Transverse colon (tissue), 4 donors: Measurements from ENCODE around the gene JADE2. TPM values are rescaled to one million over a fixed set of nuclear protein-coding genes. Genes with fewer than 3 reads are reported as not detected.

Source experiments
- DNase-seq: peaks from one replicate; pipeline ENCODE4 v3.0.0-alpha.2; 2019
- H3K27ac ChIP-seq, 4 donors: fragments of 200-600 bp; sonication (generic); 2 replicates each; pipeline ENCODE4 v1.5.1; 2016 to 2018; ENCODE audit warnings: inconsistent platforms in 4 of 4
- H3K27me3 ChIP-seq: fragments of 200-600 bp; sonication (generic); 2 replicates; pipeline ENCODE4 v1.5.1; 2017; ENCODE audit warnings: inconsistent platforms
- H3K36me3 ChIP-seq, 4 donors: fragments of 200-600 bp; sonication (generic); 2 replicates each; pipeline ENCODE4 v1.5.1; 2017 to 2019; ENCODE audit warnings: inconsistent platforms in 4 of 4
- H3K4me1 ChIP-seq, 4 donors: fragments of 200-600 bp; sonication (generic); 2 replicates each; pipeline ENCODE4 v1.5.1; 2017 to 2020; ENCODE audit warnings: inconsistent platforms in 4 of 4
- H3K4me3 ChIP-seq, 4 donors: fragments of 200-600 bp; sonication (generic); 1 replicate in 1 of 4; 2 replicates in 3 of 4; pipeline versions ENCODE4 v1.5.1 to v1.6.1; 2017 to 2019; ENCODE audit warnings: inconsistent platforms in 4 of 4
- H3K9me3 ChIP-seq, 2 donors: fragments of 200-600 bp; sonication (generic); 2 replicates each; pipeline ENCODE4 v1.5.1; 2017 to 2019; ENCODE audit warnings: inconsistent platforms in 2 of 2
- EP300 ChIP-seq: sonication (generic); formaldehyde crosslinking; IDR thresholded peaks from one replicate; pipeline ENCODE4 v1.6.1; 2017; ENCODE audit warnings: antibody characterized with exemption, low read depth
- POLR2A ChIP-seq: fragments of 450-650 bp; IDR thresholded peaks from one replicate; pipeline ENCODE4 v1.6.1; 2016; ENCODE audit warnings: antibody characterized with exemption, mild to moderate bottlenecking, moderate library complexity
- POLR2AphosphoS5 ChIP-seq, 3 donors: sonication (generic); formaldehyde crosslinking; IDR thresholded peaks; one replicate each; pipeline ENCODE4 v1.6.1; 2016; ENCODE audit warnings: antibody characterized with exemption in 3 of 3
- WGBS, 2 donors: methylation state at CpG; one replicate each; pipeline ENCODE4 v1.1.5; 2018; ENCODE audit warnings: low coverage in 1 of 2; 5-methylcytosine and 5-hydroxymethylcytosine counted together
- in situ Hi-C, 4 donors: fragments of 200-750 bp; cut with MboI; loops; one replicate each; pipeline versions ENCODE4 v1.15.0 to v1.15.1; 2017; ENCODE audit warnings: low sequenced_read_pairs in 3 of 4, low pct_ligation_motif_present in 1 of 4, low pct_unique_long_range_greater_than_20kb in 1 of 4
- intact Hi-C: fragments of 100-400 bp; cut with DNase I; formaldehyde crosslinking; loops from one replicate; pipeline ENCODE4 v1.15.1; 2023; ENCODE audit warnings: low total_unique reads
- total RNA-seq, 4 donors: library from RNA; depleted of rRNA; stranded (reverse); fragments of >200 nt; gene quantifications; one replicate each; pipeline ENCODE4 v1.1.0, GENCODE V29; 2016
- TF ChIP-seq, protein P1 (sequence below), 5 experiments: fragments of 200-600 bp in 3 of 5; fragments of 450-650 bp in 2 of 5; sonication (generic) in 3 of 5; IDR thresholded peaks; 1 replicate in 2 of 5; 2 replicates in 3 of 5; pipeline ENCODE4 v1.5.1; 2016 to 2017; ENCODE audit warnings: antibody characterized with exemption in 5 of 5, inconsistent platforms in 3 of 5, mild to moderate bottlenecking in 2 of 5, moderate library complexity in 1 of 5

The JADE2 gene
- total RNA-seq, 4 donors from 2014 or later = 36.6 to 50.1 (median 41.4) TPM

DNA sequence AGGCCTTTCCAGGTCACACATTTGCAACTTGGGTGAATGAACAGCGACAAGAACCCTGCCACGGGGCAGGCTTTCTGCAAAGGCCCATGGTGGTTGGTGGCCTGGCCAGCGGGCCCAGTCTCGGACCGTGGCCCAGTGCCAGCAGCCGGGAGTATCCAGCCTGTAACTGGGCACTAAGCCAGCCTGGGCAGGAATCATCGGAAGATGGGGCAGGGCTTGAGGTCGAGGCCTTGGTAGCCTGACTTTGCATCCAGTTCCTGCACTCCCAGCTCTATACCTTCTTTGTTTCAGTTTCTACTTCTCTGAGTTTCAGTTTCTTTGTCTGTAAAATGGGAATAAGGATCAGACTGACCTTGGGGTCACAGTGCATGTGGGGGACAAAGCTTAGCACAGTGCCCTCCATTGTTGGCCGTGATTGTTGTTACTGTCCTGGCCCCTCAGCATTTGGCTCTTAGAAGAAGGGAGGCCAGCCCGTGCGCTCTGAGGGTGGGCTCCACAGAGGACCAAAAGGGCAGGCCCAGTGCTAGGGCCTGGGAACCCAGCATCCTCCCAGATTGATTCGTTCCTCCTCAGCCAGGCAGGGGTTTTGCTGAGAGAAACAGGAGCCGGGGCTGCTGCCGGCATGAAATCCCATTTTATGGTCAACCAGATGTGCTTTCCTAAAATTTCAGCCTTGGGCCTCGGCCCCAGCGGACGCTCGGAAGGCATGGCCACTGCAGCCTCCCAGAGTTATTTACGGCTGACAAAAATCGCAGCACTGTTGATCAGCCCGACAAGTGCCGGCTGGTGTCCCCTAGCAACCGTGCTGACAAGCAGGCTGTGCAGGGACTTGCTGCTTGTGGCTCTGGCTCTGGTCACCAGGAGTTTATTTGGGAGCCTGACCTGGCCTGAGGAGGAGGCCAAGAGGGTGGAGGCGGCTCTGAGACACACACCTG lies 43.6 kb downstream of the JADE2 start:
- Histone ChIP-seq H3K9me3 (no peaks in the 10 kb centered on the region), H3K4me3 (no peak overlapping the region), H3K27me3 (no peaks in the 10 kb centered on the region), H3K36me3 (peaks cover 0 to 55% (median 24%) of the 10 kb centered on the region in 4 donors), H3K27ac (peak overlapping the region; percentile 19 to 69 (median 60)), H3K4me1 (peaks cover 9 to 25% (median 13%) of the 10 kb centered on the region in 4 donors)
- peak; percentile 68 for DNase-seq
- TF ChIP-seq EP300 (no peak), POLR2A (no peak), POLR2AphosphoS5 (IDR thresholded peaks at IDR 0.05) (no peak)
- TF ChIP-seq, protein P1, sequence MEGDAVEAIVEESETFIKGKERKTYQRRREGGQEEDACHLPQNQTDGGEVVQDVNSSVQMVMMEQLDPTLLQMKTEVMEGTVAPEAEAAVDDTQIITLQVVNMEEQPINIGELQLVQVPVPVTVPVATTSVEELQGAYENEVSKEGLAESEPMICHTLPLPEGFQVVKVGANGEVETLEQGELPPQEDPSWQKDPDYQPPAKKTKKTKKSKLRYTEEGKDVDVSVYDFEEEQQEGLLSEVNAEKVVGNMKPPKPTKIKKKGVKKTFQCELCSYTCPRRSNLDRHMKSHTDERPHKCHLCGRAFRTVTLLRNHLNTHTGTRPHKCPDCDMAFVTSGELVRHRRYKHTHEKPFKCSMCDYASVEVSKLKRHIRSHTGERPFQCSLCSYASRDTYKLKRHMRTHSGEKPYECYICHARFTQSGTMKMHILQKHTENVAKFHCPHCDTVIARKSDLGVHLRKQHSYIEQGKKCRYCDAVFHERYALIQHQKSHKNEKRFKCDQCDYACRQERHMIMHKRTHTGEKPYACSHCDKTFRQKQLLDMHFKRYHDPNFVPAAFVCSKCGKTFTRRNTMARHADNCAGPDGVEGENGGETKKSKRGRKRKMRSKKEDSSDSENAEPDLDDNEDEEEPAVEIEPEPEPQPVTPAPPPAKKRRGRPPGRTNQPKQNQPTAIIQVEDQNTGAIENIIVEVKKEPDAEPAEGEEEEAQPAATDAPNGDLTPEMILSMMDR (IDR thresholded peaks at IDR 0.05) = no peak
- 75% methylated on average over 15 of the region's 24 CpGs; no CpG with 5 or more reads in 1 of the 2 donors for WGBS, 2 donors
- intact Hi-C loops (no loop called here), in situ Hi-C loops (loop anchor here in 1 of 4 donors (25.0 kb wide), 1 partner anchor 382 kb away; the partner anchor contains the start of gene SKP1)

DNA sequence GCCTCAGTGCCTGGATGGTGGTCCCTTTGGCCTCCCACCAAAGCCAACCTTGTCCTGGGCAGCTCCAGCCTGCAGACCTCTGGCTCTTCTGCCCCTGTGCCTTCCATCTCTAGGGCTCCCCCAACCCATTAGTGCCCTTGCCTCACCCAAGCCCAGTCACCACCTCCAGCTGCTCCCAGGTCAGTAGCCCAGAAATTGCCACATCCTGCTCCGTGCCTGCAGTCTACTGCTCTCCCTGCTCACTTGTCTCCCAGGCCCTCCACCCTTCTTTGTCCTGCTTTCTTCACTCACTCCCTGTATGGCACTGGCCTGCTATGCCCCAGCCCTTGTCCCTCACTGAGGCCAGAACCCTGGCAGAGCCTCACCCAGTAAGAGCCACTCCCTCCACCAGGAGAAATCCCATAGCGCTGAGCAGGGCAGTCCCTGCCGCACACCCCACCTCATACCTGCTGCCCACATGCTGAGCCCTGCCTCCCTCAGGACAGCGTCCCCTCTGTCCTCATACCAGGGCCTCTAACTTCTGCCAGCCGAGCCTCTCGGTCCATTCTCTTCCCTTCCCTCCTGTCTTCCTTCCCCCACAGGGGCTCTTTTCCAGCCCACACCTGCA lies 44.4 kb downstream of the JADE2 start:
- no peaks in the 10 kb centered on the region for H3K9me3 ChIP-seq
- 94 to 97% methylated on average over 4 to 6 of the region's 6 CpGs for WGBS, 2 donors
- in situ Hi-C loops = loop anchor here in 1 of 4 donors (25.0 kb wide), 1 partner anchor 383 kb away; the partner anchor contains the start of gene SKP1

DNA sequence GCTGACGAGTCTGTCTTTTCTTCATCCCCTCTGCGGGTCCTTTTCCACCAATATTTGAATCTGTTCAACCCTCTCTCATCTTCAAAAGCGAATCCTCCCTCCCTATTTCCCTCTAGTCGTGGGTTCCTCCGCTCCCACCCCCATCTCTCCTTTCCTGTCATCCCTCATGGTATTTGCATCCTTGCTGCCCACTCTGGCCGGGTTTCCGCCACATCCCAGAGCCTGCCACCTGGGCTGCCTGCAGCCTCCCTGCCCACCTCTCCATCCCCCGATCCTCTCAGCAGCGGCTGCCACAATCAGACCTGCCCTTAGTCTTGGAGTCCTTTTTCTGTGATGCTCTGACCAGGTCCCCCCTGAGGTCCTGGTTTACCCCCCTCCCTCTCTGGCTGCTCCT lies 44.9 kb downstream of the JADE2 start:
- in situ Hi-C loops (loop anchor here in 1 of 4 donors (25.0 kb wide), 1 partner anchor 383 kb away; the partner anchor contains the start of gene SKP1), intact Hi-C loops (no loop called here)
- Histone ChIP-seq H3K4me1 (peaks cover 9 to 25% (median 13%) of the 10 kb centered on the region in 4 donors), H3K27ac (no peak overlapping the region), H3K27me3 (no peaks in the 10 kb centered on the region), H3K36me3 (peaks cover 0 to 54% (median 22%) of the 10 kb centered on the region in 4 donors), H3K9me3 (no peaks in the 10 kb centered on the region), H3K4me3 (no peak overlapping the region)
- TF ChIP-seq EP300 (no peak), POLR2A (no peak), POLR2AphosphoS5 (IDR thresholded peaks at IDR 0.05) (no peak)
- TF ChIP-seq, protein P1 (IDR thresholded peaks at IDR 0.05) = no peak
- WGBS, 2 donors = 79 to 96% methylated on average over 4 to 9 of the region's 9 CpGs
- no peak for DNase-seq

More for the DNA sequence above, 44.4 kb downstream of the JADE2 start:
- Histone ChIP-seq H3K4me3 (no peak overlapping the region), H3K27ac (peak overlapping the region in 2 of 4 donors; percentile 66 to 69), H3K27me3 (no peaks in the 10 kb centered on the region), H3K4me1 (peaks cover 9 to 25% (median 13%) of the 10 kb centered on the region in 4 donors), H3K36me3 (peaks cover 0 to 54% (median 22%) of the 10 kb centered on the region in 4 donors)
- TF ChIP-seq, protein P1 (IDR thresholded peaks at IDR 0.05) = no peak
- TF ChIP-seq EP300 (no peak), POLR2AphosphoS5 (IDR thresholded peaks at IDR 0.05) (no peak), POLR2A (no peak)
- intact Hi-C loops = no loop called here
- no peak for DNase-seq

DNA sequence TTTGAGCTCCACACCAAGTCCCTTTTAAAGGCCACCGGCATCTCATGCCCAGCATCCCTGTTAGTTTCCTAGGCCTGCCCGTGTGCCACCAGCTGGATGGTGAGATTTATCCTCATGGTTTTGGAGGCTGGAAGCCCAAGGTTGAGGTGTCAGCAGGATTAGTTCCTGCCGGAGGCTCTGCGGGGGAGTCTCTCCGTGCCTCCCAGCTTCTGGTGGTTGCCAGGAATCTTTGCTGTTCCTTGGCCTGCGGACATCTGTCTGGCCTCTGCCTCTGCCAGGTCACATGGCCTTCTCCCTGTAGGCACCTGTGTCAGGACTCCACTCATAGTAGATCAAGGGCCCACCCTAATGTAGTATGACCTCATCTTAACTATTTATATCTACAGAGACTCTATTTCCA lies 45.4 kb downstream of the JADE2 start:
- in situ Hi-C loops (loop anchor here in 1 of 4 donors (25.0 kb wide), 1 partner anchor 384 kb away; the partner anchor contains the start of gene SKP1), intact Hi-C loops (no loop called here)
- peaks cover 0 to 52% (median 24%) of the 10 kb centered on the region in 4 donors for H3K36me3 ChIP-seq
- DNase-seq = no peak
- H3K4me1 ChIP-seq = peaks cover 9 to 25% (median 13%) of the 10 kb centered on the region in 4 donors
- 93% methylated on average over 6 of the region's 6 CpGs; no CpG with 5 or more reads in 1 of the 2 donors for WGBS, 2 donors
- H3K27me3 ChIP-seq = no peaks in the 10 kb centered on the region
- no peaks in the 10 kb centered on the region for H3K9me3 ChIP-seq
- no peak overlapping the region for H3K4me3 ChIP-seq
- TF ChIP-seq EP300 (no peak), POLR2AphosphoS5 (IDR thresholded peaks at IDR 0.05) (no peak), POLR2A (no peak)
- TF ChIP-seq, protein P1 (IDR thresholded peaks at IDR 0.05) = no peak
- H3K27ac ChIP-seq = no peak overlapping the region
